CD14-positive monocyte (primary cell): Measurements from ENCODE around the gene METTL6. TPM values are rescaled to one million over a fixed set of nuclear protein-coding genes. Genes with fewer than 3 reads are reported as not detected.

Experiments
- DNase-seq, 3 donors: peaks; one replicate each; pipeline ENCODE4 v3.0.0-alpha.2; 2011 to 2022
- H2AFZ ChIP-seq: 2 replicates; pipeline ENCODE4 v1.6.0; 2012; ENCODE audit warnings: mild to moderate bottlenecking, low read depth, low read length, inconsistent platforms; ENCODE audit not compliant: insufficient read depth, poor library complexity, severe bottlenecking
- H3K27ac ChIP-seq, 2 donors: 1 replicate in 1 of 2; 2 replicates in 1 of 2; pipeline ENCODE4 v1.5.1; 2012 to 2013; ENCODE audit warnings: low read length in 2 of 2, control low read depth in 1 of 2, inconsistent platforms in 1 of 2, low read depth in 1 of 2, mild to moderate bottlenecking in 1 of 2
- H3K27me3 ChIP-seq, 2 donors: one replicate each; pipeline versions ENCODE4 v1.6.0 to v1.6.1; 2011 to 2013; ENCODE audit warnings: low read length in 2 of 2; ENCODE audit not compliant: control insufficient read depth in 2 of 2, insufficient read depth in 2 of 2
- H3K36me3 ChIP-seq, 2 donors: replicated peaks in 1 of 2; 1 replicate in 1 of 2; 2 replicates in 1 of 2; pipeline versions ENCODE4 v1.5.1 to v1.6.1; 2012 to 2013; ENCODE audit warnings: low read length in 2 of 2, control low read depth in 1 of 2, inconsistent platforms in 1 of 2, mild to moderate bottlenecking in 1 of 2; ENCODE audit not compliant: insufficient read depth in 2 of 2, control insufficient read depth in 1 of 2
- H3K4me1 ChIP-seq, 2 donors: 1 replicate in 1 of 2; 2 replicates in 1 of 2; pipeline versions ENCODE4 v1.5.1 to v1.6.1; 2012 to 2013; ENCODE audit warnings: low read length in 2 of 2, control low read depth in 1 of 2, inconsistent platforms in 1 of 2, mild to moderate bottlenecking in 1 of 2, moderate library complexity in 1 of 2; ENCODE audit not compliant: insufficient read depth in 2 of 2, control insufficient read depth in 1 of 2
- H3K4me2 ChIP-seq: replicated peaks from 2 replicates; pipeline ENCODE3; 2012; ENCODE audit warnings: low read length, moderate library complexity, mild to moderate bottlenecking; ENCODE audit not compliant: poor library complexity, severe bottlenecking; ENCODE audit errors: extremely low read depth
- H3K4me3 ChIP-seq, 3 experiments: fragments of 200-600 bp in 1 of 3; sonication (generic) in 1 of 3; replicated peaks in 1 of 3; 1 replicate in 2 of 3; 2 replicates in 1 of 3; pipeline ENCODE4 v1.5.1; 2011 to 2013; ENCODE audit warnings: low read length in 3 of 3, mild to moderate bottlenecking in 3 of 3, control low read depth in 2 of 3, low read depth in 2 of 3, inconsistent platforms in 1 of 3, moderate library complexity in 1 of 3
- H3K79me2 ChIP-seq: 2 replicates; pipeline ENCODE4 v1.6.0; 2012; ENCODE audit warnings: mild to moderate bottlenecking, control low read depth, inconsistent platforms, low read length, moderate library complexity; ENCODE audit not compliant: insufficient read depth
- H3K9ac ChIP-seq: 2 replicates; pipeline ENCODE4 v1.6.0; 2017; ENCODE audit warnings: low read length, mild to moderate bottlenecking; ENCODE audit not compliant: insufficient read depth, poor library complexity, severe bottlenecking
- H3K9me3 ChIP-seq, 2 donors: replicated peaks in 1 of 2; 1 replicate in 1 of 2; 2 replicates in 1 of 2; pipeline versions ENCODE4 v1.5.1 to v1.6.1; 2012 to 2013; ENCODE audit warnings: low read length in 2 of 2, control low read depth in 1 of 2; ENCODE audit not compliant: control insufficient read depth in 1 of 2, insufficient read depth in 1 of 2
- H4K20me1 ChIP-seq: 2 replicates; pipeline ENCODE4 v1.6.0; 2012; ENCODE audit warnings: mild to moderate bottlenecking, low read length, control low read depth, moderate library complexity; ENCODE audit not compliant: insufficient read depth
- H3K27ac Mint-ChIP-seq, 7 donors: one replicate each; pipeline ENCODE4 v1.8.0; 2020; ENCODE audit warnings: mild to moderate bottlenecking in 7 of 7, mixed read lengths in 7 of 7, moderate library complexity in 6 of 7, inconsistent platforms in 2 of 7
- H3K27me3 Mint-ChIP-seq, 3 donors: one replicate each; pipeline ENCODE4 v1.8.0; 2021 to 2022; ENCODE audit warnings: low read depth in 3 of 3, mild to moderate bottlenecking in 3 of 3, mixed read lengths in 3 of 3, moderate library complexity in 3 of 3, inconsistent platforms in 1 of 3
- H3K36me3 Mint-ChIP-seq, 2 donors: one replicate each; pipeline ENCODE4 v1.8.0; 2020; ENCODE audit warnings: mixed read lengths in 2 of 2, inconsistent platforms in 1 of 2, mild to moderate bottlenecking in 1 of 2
- H3K4me1 Mint-ChIP-seq: one replicate; pipeline ENCODE4 v1.8.0; 2020; ENCODE audit warnings: mild to moderate bottlenecking, mixed read lengths
- H3K4me3 Mint-ChIP-seq, 2 donors: one replicate each; pipeline ENCODE4 v1.8.0; 2020; ENCODE audit warnings: mild to moderate bottlenecking in 2 of 2, mixed read lengths in 2 of 2, moderate library complexity in 1 of 2
- H3K9me3 Mint-ChIP-seq, 7 donors: one replicate each; pipeline ENCODE4 v1.8.0; 2020 to 2022; ENCODE audit warnings: mixed read lengths in 7 of 7, mild to moderate bottlenecking in 6 of 7, moderate library complexity in 6 of 7, inconsistent platforms in 2 of 7
- CTCF ChIP-seq: fragments of 200-600 bp; IDR thresholded peaks from one replicate; pipeline ENCODE4 v1.8.0; 2022; ENCODE audit warnings: antibody characterized with exemption, mild to moderate bottlenecking
- WGBS: methylation state at CpG from one replicate; pipeline ENCODE4 v1.1.5; 2013; ENCODE audit warnings: missing lambda C conversion rate; ENCODE audit not compliant: insufficient coverage; 5-methylcytosine and 5-hydroxymethylcytosine counted together
- intact Hi-C, 2 donors: fragments of 100-400 bp; cut with micrococcal nuclease; formaldehyde crosslinking; loops; one replicate each; pipeline versions ENCODE4 v1.15.0 to v1.15.1; 2023
- polyA plus RNA-seq, 3 donors: library from polyadenylated mRNA; depleted of rRNA in 1 of 3; unstranded in 2 of 3; stranded (reverse) in 1 of 3; fragments of 300-500 nt in 2 of 3; fragments of >200 nt in 1 of 3; fragmentation: Illumina TruSeq in 2 of 3; gene quantifications; 1 replicate in 2 of 3; 2 replicates in 1 of 3; pipeline ENCODE4 v1.2.3, GENCODE V29; 2012 to 2021

METTL6 gene
- polyA plus RNA-seq, 3 donors = 4.4 to 15.1 (median 9.1) TPM

DNA sequence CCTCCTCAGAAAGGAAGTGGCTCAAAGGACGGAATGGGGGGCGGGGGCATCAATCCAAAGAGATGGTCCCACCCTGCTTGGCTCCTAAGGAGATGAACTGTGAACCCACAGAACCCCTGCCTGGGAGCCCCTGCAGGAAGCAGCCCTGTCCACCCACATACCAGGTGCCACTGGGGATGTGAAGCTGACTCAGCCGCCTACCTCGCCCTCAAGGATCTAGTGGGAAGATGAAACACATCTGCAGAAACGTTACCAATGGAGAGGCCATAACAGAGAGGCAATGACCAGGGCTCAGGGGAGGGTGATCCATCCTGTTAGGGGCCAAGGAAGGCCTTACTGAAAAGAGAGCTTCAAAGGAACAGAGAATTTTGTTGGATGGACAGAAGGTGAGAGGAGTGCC lies 35.1 kb upstream of the METTL6 start:
- Histone ChIP-seq H3K9me3 (peaks cover 0 to 2% of the 10 kb centered on the region in 2 donors), H2AFZ (no peak overlapping the region), H4K20me1 (no peaks in the 10 kb centered on the region), H3K9ac (no peak overlapping the region), H3K27ac (no peak overlapping the region), H3K4me2 (no peak overlapping the region), H3K79me2 (no peaks in the 10 kb centered on the region), H3K4me3 (no peak overlapping the region), H3K4me1 (peaks cover 12 to 14% of the 10 kb centered on the region in 2 donors), H3K27me3 (no peaks in the 10 kb centered on the region), H3K36me3 (no peaks in the 10 kb centered on the region)
- WGBS = 45% methylated on average over 3 of the region's 5 CpGs
- no peak for DNase-seq
- H3K27me3 Mint-ChIP-seq = peaks cover 0 to 1% (median 1%) of the 10 kb centered on the region in 3 donors
- no peak overlapping the region for H3K4me3 Mint-ChIP-seq
- intact Hi-C loops = no loop called here
- peaks cover 19% of the 10 kb centered on the region for H3K4me1 Mint-ChIP-seq
- H3K36me3 Mint-ChIP-seq = peaks cover 0 to 1% of the 10 kb centered on the region in 2 donors
- peak overlapping the region in 1 of 7 donors; percentile 72 for H3K27ac Mint-ChIP-seq
- peaks cover 0 to 10% (median 4%) of the 10 kb centered on the region in 7 donors for H3K9me3 Mint-ChIP-seq
- TF ChIP-seq CTCF = no peak

GRCh38 chr3:15460891-15461531 lies 33.7 kb upstream of the METTL6 start:
- TF ChIP-seq CTCF = no peak
- peak overlapping the region; percentile 38 for H2AFZ ChIP-seq
- H3K4me3 ChIP-seq = no peak overlapping the region
- no peak overlapping the region for H3K4me2 ChIP-seq
- peaks cover 0 to 1% of the 10 kb centered on the region in 2 donors for H3K36me3 Mint-ChIP-seq
- no peaks in the 10 kb centered on the region for H3K79me2 ChIP-seq
- H3K9ac ChIP-seq = no peak overlapping the region
- H3K9me3 Mint-ChIP-seq = peaks cover 0 to 10% (median 4%) of the 10 kb centered on the region in 7 donors
- H3K36me3 ChIP-seq = no peaks in the 10 kb centered on the region
- 0% methylated on average over 2 of the region's 4 CpGs for WGBS
- peaks cover 12 to 14% of the 10 kb centered on the region in 2 donors for H3K4me1 ChIP-seq
- H3K9me3 ChIP-seq = peaks cover 0 to 2% of the 10 kb centered on the region in 2 donors
- peak overlapping the region in 3 of 7 donors; percentile 10 to 68 (median 45) for H3K27ac Mint-ChIP-seq
- intact Hi-C loops = no loop called here
- no peak overlapping the region for H3K4me3 Mint-ChIP-seq
- no peak for DNase-seq
- peaks cover 19% of the 10 kb centered on the region for H3K4me1 Mint-ChIP-seq
- peaks cover 0 to 1% (median 1%) of the 10 kb centered on the region in 3 donors for H3K27me3 Mint-ChIP-seq
- no peaks in the 10 kb centered on the region for H4K20me1 ChIP-seq
- no peak overlapping the region for H3K27ac ChIP-seq
- H3K27me3 ChIP-seq = no peaks in the 10 kb centered on the region
